Retinal pigment epithelial cell (primary cell): ENCODE results near the gene RTF2.
A peak's percentile ranks its signal among the peaks of the same experiment; 100 is the strongest.

Source experiments
- DNase-seq: peaks from one replicate; pipeline ENCODE4 v3.0.0-alpha.2; 2010; ENCODE audit warnings: low read depth
- H3K4me3 ChIP-seq: 2 replicates; pipeline ENCODE4 v1.5.1; 2011; ENCODE audit warnings: mild to moderate bottlenecking, low read length, control low read depth, moderate library complexity
- CTCF ChIP-seq: conservative IDR thresholded peaks from 2 replicates; pipeline ENCODE4 v1.5.1; 2011; ENCODE audit warnings: low read depth, low read length, control low read depth, inconsistent platforms

Gene RTF2

GRCh38 chr20:56483970-56484369 is 15.5 kb downstream of the RTF2 start:
- TF ChIP-seq CTCF, result no peak
- no peak for DNase-seq
- H3K4me3 ChIP-seq, result no peak overlapping the region

- H3K4me3 ChIP-seq, result no peak overlapping the region
- no peak for DNase-seq
- TF ChIP-seq CTCF, result no peak
Measured at GRCh38 chr20:56487216-56487615, 18.8 kb downstream of the RTF2 start.

- H3K4me3 ChIP-seq, result no peak overlapping the region
- DNase-seq, result no peak
- no peak for TF ChIP-seq CTCF
Measured at GRCh38 chr20:56488566-56488965, 20.1 kb downstream of the RTF2 start.

GRCh38 chr20:56501116-56501515 is 32.7 kb downstream of the RTF2 start:
- TF ChIP-seq CTCF, result no peak
- no peak for DNase-seq
- H3K4me3 ChIP-seq, result no peak overlapping the region

GRCh38 chr20:56503916-56504315 is 35.5 kb downstream of the RTF2 start:
- H3K4me3 ChIP-seq, result no peak overlapping the region
- no peak for DNase-seq
- no peak for TF ChIP-seq CTCF

GRCh38 chr20:56504373-56505005 is 36.1 kb downstream of the RTF2 start:
- H3K4me3 ChIP-seq, result no peak overlapping the region
- no peak for DNase-seq
- TF ChIP-seq CTCF, result peak; percentile 71

- H3K4me3 ChIP-seq, result no peak overlapping the region
- TF ChIP-seq CTCF, result no peak
- no peak for DNase-seq
Measured at GRCh38 chr20:56506103-56506502, 37.7 kb downstream of the RTF2 start.
